ENCODE measurements around the gene MEIS3. TPM values are rescaled to one million over a fixed set of nuclear protein-coding genes. Genes with fewer than 3 reads are reported as not detected.
A peak's percentile ranks its signal among the peaks of the same experiment; 100 is the strongest.

The MEIS3 gene
- not detected for polyA plus RNA-seq (2013)

- H3K9me3 ChIP-seq (ENCODE audit: control extremely low read depth in 1 of 5, control insufficient read depth in 4 of 5, insufficient read depth in 2 of 5, low read depth in 1 of 5, low read length in 4 of 5), result no peaks in the 10 kb centered on the region
- POLR2A ChIA-PET, result interaction anchor here (0.7 kb wide), 1 partner anchor 595 kb away, joined by 3 read pairs; no protein-coding TSS in a partner anchor
- CTCF ChIA-PET, result interaction anchor here (1.1 kb wide), 1 partner anchor 124 kb away, joined by 3 read pairs; no protein-coding TSS in a partner anchor
- WGBS (ENCODE audit: insufficient coverage), result 0% methylated on average over 31 of the region's 70 CpGs
- H3K27ac ChIP-seq (ENCODE audit: insufficient read depth in 1 of 2, low read depth in 1 of 2, low read length in 2 of 2, poor library complexity in 1 of 2, severe bottlenecking in 2 of 2), result no peak within 1 kb of the TSS
- H3K36me3 ChIP-seq (ENCODE audit: control insufficient read depth in 4 of 4, insufficient read depth in 4 of 4, low read length in 3 of 4), result no peaks in the 10 kb centered on the region
- H3K4me1 ChIP-seq (ENCODE audit: control extremely low read depth in 1 of 4, control insufficient read depth in 4 of 4, insufficient read depth in 4 of 4, low read length in 3 of 4), result peaks cover 0 to 19% (median 10%) of the 10 kb centered on the region in 4 experiments
- H3K4me3 ChIP-seq (ENCODE audit: control insufficient read depth in 1 of 7, extremely low read depth in 1 of 7, insufficient read depth in 4 of 7, low read depth in 2 of 7, low read length in 6 of 7), result peak within 1 kb of the TSS in 2 of 7 experiments; percentile 38 to 43
- DNase-seq, result peak in 1 of 3 donors; percentile 8
- peaks cover 10 to 97% (median 44%) of the 10 kb centered on the region in 5 experiments for H3K27me3 ChIP-seq (replicated peaks in 2 of 5; ENCODE audit: control insufficient read depth in 4 of 5, insufficient read depth in 5 of 5, low read length in 4 of 5)
Measured at GRCh38 chr19:47419030-47419783, at the start of gene MEIS3. Gene MEIS3, minus strand, starts transcription at chr19:47419527. Its CDS starts 446 bp downstream, at chr19:47419081.

GRCh38 chr19:47467914-47468313 is 48.6 kb upstream of the MEIS3 start:
- no peak overlapping the region for H3K27ac ChIP-seq (ENCODE audit: insufficient read depth in 1 of 2, low read depth in 1 of 2, low read length in 2 of 2, poor library complexity in 1 of 2, severe bottlenecking in 2 of 2)
- H3K4me1 ChIP-seq (ENCODE audit: control extremely low read depth in 1 of 4, control insufficient read depth in 4 of 4, insufficient read depth in 4 of 4, low read length in 3 of 4), result peaks cover 0 to 11% (median 7%) of the 10 kb centered on the region in 4 experiments
- H3K36me3 ChIP-seq (ENCODE audit: control insufficient read depth in 4 of 4, insufficient read depth in 4 of 4, low read length in 3 of 4), result no peaks in the 10 kb centered on the region
- WGBS (ENCODE audit: insufficient coverage), result 51% methylated on average over 9 of the region's 9 CpGs
- DNase-seq, result no peak
- peaks cover 0 to 75% (median 27%) of the 10 kb centered on the region in 5 experiments for H3K27me3 ChIP-seq (replicated peaks in 2 of 5; ENCODE audit: control insufficient read depth in 4 of 5, insufficient read depth in 5 of 5, low read length in 4 of 5)
- ChIA-PET CTCF (no interaction called here), POLR2A (interaction anchor here (0.5 kb wide), 1 partner anchor 225 kb away, joined by 3 read pairs; no protein-coding TSS in a partner anchor)
- H3K4me3 ChIP-seq (ENCODE audit: control insufficient read depth in 1 of 7, extremely low read depth in 1 of 7, insufficient read depth in 4 of 7, low read depth in 2 of 7, low read length in 6 of 7), result no peak overlapping the region
- H3K9me3 ChIP-seq (ENCODE audit: control extremely low read depth in 1 of 5, control insufficient read depth in 4 of 5, insufficient read depth in 2 of 5, low read depth in 1 of 5, low read length in 4 of 5), result peaks cover 0 to 2% (median 0%) of the 10 kb centered on the region in 5 experiments

DNA sequence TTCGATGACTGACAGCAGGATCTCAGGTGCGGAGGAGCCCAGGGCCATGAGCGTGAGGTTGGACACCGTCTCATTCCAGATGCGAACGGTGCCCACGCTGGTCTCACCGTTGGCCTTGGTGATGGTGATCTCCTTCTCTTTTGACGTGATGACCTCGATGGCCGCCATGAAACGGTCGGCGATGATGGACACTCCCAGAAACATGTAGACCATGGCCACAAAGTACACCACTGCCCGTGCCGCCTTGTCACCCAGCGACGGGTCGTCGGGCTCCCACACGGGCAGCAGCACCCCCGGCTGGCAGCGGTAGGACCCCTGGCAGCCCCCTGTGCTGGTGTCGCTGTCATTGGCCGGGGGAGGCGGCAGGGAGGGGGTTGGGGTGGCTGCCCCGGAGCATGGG is 46.6 kb upstream of the MEIS3 start:
- CTCF ChIA-PET, result no interaction called here

DNA sequence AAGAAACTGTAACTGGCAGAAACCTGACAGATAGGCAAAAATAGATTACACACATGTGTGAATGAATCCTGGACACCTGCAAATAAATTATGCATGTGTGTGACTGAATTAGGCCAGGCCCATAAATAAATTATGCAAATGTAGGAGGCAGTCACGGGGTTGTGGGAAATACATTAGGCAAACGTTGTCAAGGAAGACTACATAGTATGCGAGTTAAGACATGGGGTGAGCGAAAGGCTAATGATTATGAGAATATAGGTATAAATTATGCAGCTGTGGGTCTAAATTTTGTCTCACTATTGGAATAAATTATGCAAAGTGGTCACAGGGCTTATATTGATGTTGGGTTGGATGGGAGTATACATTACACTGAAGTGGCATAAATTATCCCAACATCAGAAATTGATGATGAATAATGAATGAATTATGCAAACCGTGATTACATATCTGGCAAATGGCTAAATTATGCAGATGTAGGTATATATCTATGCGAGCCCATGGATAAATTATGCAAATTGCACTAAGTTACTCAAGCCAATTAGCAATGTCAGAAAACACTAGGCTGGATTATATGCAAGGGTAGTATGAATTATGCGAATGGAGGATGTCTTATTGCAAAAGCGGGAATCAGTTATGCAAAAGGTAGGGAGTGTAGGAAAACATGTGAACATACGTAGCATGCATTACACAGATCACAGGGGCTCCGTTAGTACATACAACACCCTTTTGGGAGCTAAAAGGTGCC is 45.5 kb upstream of the MEIS3 start:
- H3K9me3 ChIP-seq (ENCODE audit: control extremely low read depth in 1 of 5, control insufficient read depth in 4 of 5, insufficient read depth in 2 of 5, low read depth in 1 of 5, low read length in 4 of 5), result peaks cover 0 to 2% (median 0%) of the 10 kb centered on the region in 5 experiments
- ChIA-PET CTCF (interaction anchor here (0.8 kb wide), 1 partner anchor 10 kb away, joined by 5 read pairs; no protein-coding TSS in a partner anchor), POLR2A (no interaction called here)
- no peak for DNase-seq
- 83% methylated on average over 9 of the region's 10 CpGs for WGBS (ENCODE audit: insufficient coverage)
- H3K27ac ChIP-seq (ENCODE audit: insufficient read depth in 1 of 2, low read depth in 1 of 2, low read length in 2 of 2, poor library complexity in 1 of 2, severe bottlenecking in 2 of 2), result no peak overlapping the region
- H3K4me1 ChIP-seq (ENCODE audit: control extremely low read depth in 1 of 4, control insufficient read depth in 4 of 4, insufficient read depth in 4 of 4, low read length in 3 of 4), result no peaks in the 10 kb centered on the region
- H3K4me3 ChIP-seq (ENCODE audit: control insufficient read depth in 1 of 7, extremely low read depth in 1 of 7, insufficient read depth in 4 of 7, low read depth in 2 of 7, low read length in 6 of 7), result no peak overlapping the region
- no peaks in the 10 kb centered on the region for H3K36me3 ChIP-seq (ENCODE audit: control insufficient read depth in 4 of 4, insufficient read depth in 4 of 4, low read length in 3 of 4)
- peaks cover 0 to 56% (median 29%) of the 10 kb centered on the region in 5 experiments for H3K27me3 ChIP-seq (replicated peaks in 2 of 5; ENCODE audit: control insufficient read depth in 4 of 5, insufficient read depth in 5 of 5, low read length in 4 of 5)

More for the DNA sequence above, 46.6 kb upstream of the MEIS3 start:
- H3K9me3 ChIP-seq (ENCODE audit: control extremely low read depth in 1 of 5, control insufficient read depth in 4 of 5, insufficient read depth in 2 of 5, low read depth in 1 of 5, low read length in 4 of 5), result peaks cover 0 to 2% (median 0%) of the 10 kb centered on the region in 5 experiments
- H3K4me1 ChIP-seq (ENCODE audit: control extremely low read depth in 1 of 4, control insufficient read depth in 4 of 4, insufficient read depth in 4 of 4, low read length in 3 of 4), result no peaks in the 10 kb centered on the region
- no peak overlapping the region for H3K4me3 ChIP-seq (ENCODE audit: control insufficient read depth in 1 of 7, extremely low read depth in 1 of 7, insufficient read depth in 4 of 7, low read depth in 2 of 7, low read length in 6 of 7)
- H3K27me3 ChIP-seq (replicated peaks in 2 of 5; ENCODE audit: control insufficient read depth in 4 of 5, insufficient read depth in 5 of 5, low read length in 4 of 5), result peaks cover 0 to 61% (median 33%) of the 10 kb centered on the region in 5 experiments
- whole genome bisulfite sequencing (ENCODE audit: insufficient coverage), result 88% methylated on average over 25 of the region's 27 CpGs
- no peak overlapping the region for H3K27ac ChIP-seq (ENCODE audit: insufficient read depth in 1 of 2, low read depth in 1 of 2, low read length in 2 of 2, poor library complexity in 1 of 2, severe bottlenecking in 2 of 2)
- POLR2A ChIA-PET, result no interaction called here
- no peaks in the 10 kb centered on the region for H3K36me3 ChIP-seq (ENCODE audit: control insufficient read depth in 4 of 4, insufficient read depth in 4 of 4, low read length in 3 of 4)
- DNase-seq, result no peak

DNA sequence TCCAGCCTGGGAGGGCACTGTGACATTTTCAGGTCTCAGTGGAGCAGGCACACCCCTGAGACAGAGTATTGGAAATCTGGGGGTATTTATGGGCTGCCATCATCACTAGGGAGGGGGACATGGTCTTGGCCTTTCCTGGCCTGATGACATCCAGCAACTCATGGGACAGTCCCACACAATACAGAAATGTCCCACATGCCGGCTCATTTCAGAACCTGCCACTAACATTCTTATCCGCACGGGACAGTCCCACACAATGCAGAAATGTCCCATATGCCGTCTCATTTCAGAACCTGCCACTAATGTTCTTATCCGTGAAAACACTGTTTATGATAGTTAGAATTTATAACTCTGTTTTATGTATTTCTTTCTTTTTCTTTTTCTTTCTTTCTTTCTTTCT is 42.5 kb upstream of the MEIS3 start:
- Histone ChIP-seq H3K36me3 (ENCODE audit: control insufficient read depth in 4 of 4, insufficient read depth in 4 of 4, low read length in 3 of 4) (no peaks in the 10 kb centered on the region), H3K27me3 (replicated peaks in 2 of 5; ENCODE audit: control insufficient read depth in 4 of 5, insufficient read depth in 5 of 5, low read length in 4 of 5) (peaks cover 4 to 59% (median 26%) of the 10 kb centered on the region in 5 experiments), H3K27ac (ENCODE audit: insufficient read depth in 1 of 2, low read depth in 1 of 2, low read length in 2 of 2, poor library complexity in 1 of 2, severe bottlenecking in 2 of 2) (no peak overlapping the region), H3K4me1 (ENCODE audit: control extremely low read depth in 1 of 4, control insufficient read depth in 4 of 4, insufficient read depth in 4 of 4, low read length in 3 of 4) (peaks cover 0 to 6% (median 2%) of the 10 kb centered on the region in 4 experiments), H3K4me3 (ENCODE audit: control insufficient read depth in 1 of 7, extremely low read depth in 1 of 7, insufficient read depth in 4 of 7, low read depth in 2 of 7, low read length in 6 of 7) (no peak overlapping the region), H3K9me3 (ENCODE audit: control extremely low read depth in 1 of 5, control insufficient read depth in 4 of 5, insufficient read depth in 2 of 5, low read depth in 1 of 5, low read length in 4 of 5) (peaks cover 0 to 3% (median 0%) of the 10 kb centered on the region in 5 experiments)
- ChIA-PET CTCF (no interaction called here), POLR2A (no interaction called here)
- WGBS (ENCODE audit: insufficient coverage), result 100% methylated on average over 1 of the region's 5 CpGs
- DNase-seq, result no peak

DNA sequence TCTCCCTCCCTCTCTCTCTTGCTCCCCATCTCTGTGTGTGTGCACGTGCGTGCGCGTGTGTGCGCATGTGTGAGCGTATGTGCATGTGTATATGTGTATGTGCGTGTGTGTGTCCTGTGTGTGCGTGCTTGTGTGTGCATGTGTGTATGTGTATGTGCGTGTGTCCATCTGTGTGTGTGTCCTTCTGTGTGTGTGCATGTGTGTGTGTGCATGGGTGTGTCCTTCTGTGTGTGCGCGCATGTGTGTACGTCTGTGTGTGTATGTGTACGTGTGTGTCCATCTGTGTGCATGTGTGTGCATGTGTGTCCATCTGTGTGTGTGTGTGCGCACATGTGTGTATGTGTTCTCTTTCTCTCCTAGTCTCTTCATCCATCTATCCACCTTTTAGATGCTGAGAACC is 40.1 kb upstream of the MEIS3 start:
- 95% methylated on average over 4 of the region's 14 CpGs for WGBS (ENCODE audit: insufficient coverage)
- ChIA-PET POLR2A (no interaction called here), CTCF (no interaction called here)

More for the DNA sequence above, 40.1 kb upstream of the MEIS3 start:
- H3K27me3 ChIP-seq (replicated peaks in 2 of 5; ENCODE audit: control insufficient read depth in 4 of 5, insufficient read depth in 5 of 5, low read length in 4 of 5), result peaks cover 17 to 63% (median 40%) of the 10 kb centered on the region in 5 experiments
- peaks cover 0 to 20% (median 12%) of the 10 kb centered on the region in 5 experiments for H3K9me3 ChIP-seq (ENCODE audit: control extremely low read depth in 1 of 5, control insufficient read depth in 4 of 5, insufficient read depth in 2 of 5, low read depth in 1 of 5, low read length in 4 of 5)
- peaks cover 0 to 6% (median 2%) of the 10 kb centered on the region in 4 experiments for H3K4me1 ChIP-seq (ENCODE audit: control extremely low read depth in 1 of 4, control insufficient read depth in 4 of 4, insufficient read depth in 4 of 4, low read length in 3 of 4)
- H3K27ac ChIP-seq (ENCODE audit: insufficient read depth in 1 of 2, low read depth in 1 of 2, low read length in 2 of 2, poor library complexity in 1 of 2, severe bottlenecking in 2 of 2), result no peak overlapping the region
- DNase-seq, result no peak
- H3K4me3 ChIP-seq (ENCODE audit: control insufficient read depth in 1 of 7, extremely low read depth in 1 of 7, insufficient read depth in 4 of 7, low read depth in 2 of 7, low read length in 6 of 7), result no peak overlapping the region
- peaks cover 0 to 3% (median 0%) of the 10 kb centered on the region in 4 experiments for H3K36me3 ChIP-seq (ENCODE audit: control insufficient read depth in 4 of 4, insufficient read depth in 4 of 4, low read length in 3 of 4)
